Gastrocnemius medialis (tissue), 4 donors: ENCODE measurements around the gene CXCL5.

Source experiments
- CTCF ChIP-seq, 5 experiments: fragments of 450-650 bp in 3 of 5; fragments of 200-600 bp in 2 of 5; sonication (generic) in 2 of 5; IDR thresholded peaks in 4 of 5; conservative IDR thresholded peaks in 1 of 5; 1 replicate in 4 of 5; 2 replicates in 1 of 5; pipeline ENCODE4 v1.5.1; 2016 to 2019; ENCODE audit warnings: antibody characterized with exemption in 5 of 5, mild to moderate bottlenecking in 3 of 5, moderate library complexity in 3 of 5
- POLR2A ChIP-seq, 2 donors: fragments of 450-650 bp; IDR thresholded peaks; one replicate each; pipeline ENCODE4 v1.6.1; 2017; ENCODE audit warnings: antibody characterized with exemption in 2 of 2, mild to moderate bottlenecking in 2 of 2, moderate library complexity in 2 of 2

GRCh38 chr4:73974352-73974751 is 24.1 kb downstream of the CXCL5 start:
- TF ChIP-seq POLR2A (IDR thresholded peaks at IDR 0.05): no peak
- TF ChIP-seq CTCF (IDR thresholded peaks at IDR 0.05 in 4 of 5, conservative IDR thresholded peaks at IDR 0.05 in 1 of 5): no peak
